IMR-90 (cell line): ENCODE results near the gene EMC1. TPM values are rescaled to one million over a fixed set of nuclear protein-coding genes. Genes with fewer than 3 reads are reported as not detected.

ENCODE experiments used
- ATAC-seq: fragments of 200-7000 bp; cut with Tn5 transposase; 2 replicates; pipeline ENCODE4 v1.9.1; 2020; ENCODE audit warnings: low read depth, mild to moderate bottlenecking, moderate library complexity
- BruUV-seq: library from RNA; stranded (reverse); fragments of 400-500 nt; replicated peaks from 2 replicates; lab custom pipeline; 2021; lab: Mats Ljungman, UMichigan
- CTCF ChIA-PET: fragments of 300-600 bp; formaldehyde crosslinking; extraction: SDS; loops from one replicate; lab custom pipeline; 2021; ENCODE audit warnings: antibody characterized with exemption; lab: Yijun Ruan, JAX
- POLR2A ChIA-PET: fragments of 300-600 bp; sonication (Branson Sonifier 250); formaldehyde crosslinking; loops from one replicate; lab custom pipeline; 2022; ENCODE audit warnings: antibody characterized with exemption; ENCODE audit not compliant: unreplicated experiment; lab: Charles Lee
- DNase-seq: peaks from one replicate; pipeline ENCODE4 v3.0.0; 2013
- H2AFZ ChIP-seq: replicated peaks from 2 replicates; pipeline ENCODE3; 2013; ENCODE audit warnings: low read length, mild to moderate bottlenecking; ENCODE audit not compliant: poor library complexity
- H2AK5ac ChIP-seq: 2 replicates; pipeline ENCODE4 v1.6.1; 2013; ENCODE audit warnings: low read depth, low read length, inconsistent platforms
- H2AK9ac ChIP-seq: replicated peaks from 2 replicates; pipeline ENCODE3; 2013; ENCODE audit warnings: mild to moderate bottlenecking, low read depth, low read length, moderate library complexity; ENCODE audit not compliant: poor library complexity
- H2BK120ac ChIP-seq: 2 replicates; pipeline ENCODE4 v1.6.1; 2013; ENCODE audit warnings: low read depth, low read length, inconsistent platforms
- H2BK15ac ChIP-seq: 3 replicates; pipeline ENCODE4 v1.6.1; 2013; ENCODE audit warnings: low read depth, low read length, inconsistent platforms
- H2BK20ac ChIP-seq: 2 replicates; pipeline ENCODE4 v1.6.1; 2013; ENCODE audit warnings: low read depth, mild to moderate bottlenecking, inconsistent platforms, low read length, moderate library complexity
- H2BK5ac ChIP-seq: 2 replicates; pipeline ENCODE4 v1.6.1; 2013; ENCODE audit warnings: mild to moderate bottlenecking, low read depth, low read length, inconsistent platforms; ENCODE audit not compliant: poor library complexity, severe bottlenecking
- H3K14ac ChIP-seq: replicated peaks from 2 replicates; pipeline ENCODE4 v1.6.1; 2013; ENCODE audit warnings: low read depth, low read length, inconsistent platforms
- H3K18ac ChIP-seq: 2 replicates; pipeline ENCODE4 v1.6.1; 2013; ENCODE audit warnings: low read depth, low read length, control low read depth
- H3K23ac ChIP-seq: 2 replicates; pipeline ENCODE4 v1.6.1; 2013; ENCODE audit warnings: low read depth, low read length, inconsistent platforms
- H3K27ac ChIP-seq: 2 replicates; pipeline ENCODE4 v1.5.1; 2013; ENCODE audit warnings: mild to moderate bottlenecking, control low read depth, low read length; ENCODE audit not compliant: insufficient read depth
- H3K27me3 ChIP-seq: 2 replicates; pipeline ENCODE4 v1.6.1; 2013; ENCODE audit warnings: low read length; ENCODE audit not compliant: control insufficient read depth, insufficient read depth
- H3K36me3 ChIP-seq: 2 replicates; pipeline ENCODE4 v1.6.1; 2013; ENCODE audit warnings: low read length, mixed read lengths; ENCODE audit not compliant: control insufficient read depth, insufficient read depth
- H3K4ac ChIP-seq: 2 replicates; pipeline ENCODE4 v1.6.1; 2013; ENCODE audit warnings: low read depth, low read length, inconsistent platforms
- H3K4me1 ChIP-seq: 2 replicates; pipeline ENCODE4 v1.6.1; 2013; ENCODE audit warnings: low read length, mixed read lengths; ENCODE audit not compliant: control insufficient read depth, insufficient read depth
- H3K4me2 ChIP-seq: 2 replicates; pipeline ENCODE4 v1.6.1; 2013; ENCODE audit warnings: low read depth, mild to moderate bottlenecking, control low read depth, low read length, moderate library complexity
- H3K4me3 ChIP-seq: 2 replicates; pipeline ENCODE4 v1.5.1; 2013; ENCODE audit warnings: low read depth, mild to moderate bottlenecking, control low read depth, low read length, moderate library complexity; ENCODE audit not compliant: insufficient read depth
- H3K56ac ChIP-seq: 2 replicates; pipeline ENCODE4 v1.6.1; 2013; ENCODE audit warnings: low read length, inconsistent platforms; ENCODE audit not compliant: insufficient read depth; ENCODE audit errors: extremely low read depth
- H3K79me1 ChIP-seq, 2 experiments: 2 replicates each; pipeline ENCODE4 v1.6.1; 2013; ENCODE audit warnings: low read length in 2 of 2, inconsistent platforms in 1 of 2, low read depth in 1 of 2
- H3K9ac ChIP-seq: 2 replicates; pipeline ENCODE4 v1.6.1; 2013; ENCODE audit warnings: low read depth, low read length, control low read depth
- H3K9me1 ChIP-seq: 2 replicates; pipeline ENCODE4 v1.6.1; 2013; ENCODE audit warnings: low read length, inconsistent platforms; ENCODE audit not compliant: insufficient read depth
- H3K9me3 ChIP-seq: 2 replicates; pipeline ENCODE4 v1.6.1; 2013; ENCODE audit warnings: low read length; ENCODE audit not compliant: control insufficient read depth, insufficient read depth
- H4K20me1 ChIP-seq: 2 replicates; pipeline ENCODE4 v1.6.1; 2013; ENCODE audit warnings: low read length, inconsistent platforms; ENCODE audit not compliant: insufficient read depth
- H4K5ac ChIP-seq: 2 replicates; pipeline ENCODE4 v1.6.1; 2013; ENCODE audit warnings: mild to moderate bottlenecking, low read depth, low read length, control low read depth
- H4K8ac ChIP-seq, 2 experiments: 2 replicates each; pipeline ENCODE4 v1.6.1; 2013; ENCODE audit warnings: low read depth in 2 of 2, low read length in 2 of 2, control low read depth in 1 of 2, inconsistent platforms in 1 of 2
- H4K91ac ChIP-seq: 2 replicates; pipeline ENCODE4 v1.6.1; 2013; ENCODE audit warnings: low read depth, low read length, inconsistent platforms; ENCODE audit not compliant: insufficient read depth
- BHLHE40 ChIP-seq: fragments of 150-350 bp; IDR thresholded peaks from 2 replicates; pipeline ENCODE4 v1.6.1; 2016; ENCODE audit warnings: mild to moderate bottlenecking, low read depth, low read length
- CEBPB ChIP-seq: IDR thresholded peaks from 2 replicates; pipeline ENCODE4 v1.6.1; 2012; ENCODE audit warnings: low read depth, low read length, improper control_type of control experiment
- CHD1 ChIP-seq: IDR thresholded peaks from 2 replicates; pipeline ENCODE4 v1.6.1; 2012; ENCODE audit warnings: low read depth, low read length, improper control_type of control experiment
- ELK1 ChIP-seq: fragments of 150-350 bp; IDR thresholded peaks from 2 replicates; pipeline ENCODE4 v1.6.1; 2016; ENCODE audit warnings: low read depth, mild to moderate bottlenecking, low read length, moderate library complexity, borderline replicate concordance
- FOS ChIP-seq: fragments of 150-350 bp; IDR thresholded peaks from 2 replicates; pipeline ENCODE4 v1.6.1; 2016; ENCODE audit warnings: low read depth, low read length
- MAFK ChIP-seq: IDR thresholded peaks from 2 replicates; pipeline ENCODE4 v1.6.1; 2012; ENCODE audit warnings: low read depth, low read length, improper control_type of control experiment
- MAZ ChIP-seq: IDR thresholded peaks from 2 replicates; pipeline ENCODE4 v1.6.1; 2012; ENCODE audit warnings: low read depth, mild to moderate bottlenecking, low read length, improper control_type of control experiment, moderate library complexity, borderline replicate concordance
- MXI1 ChIP-seq: IDR thresholded peaks from 2 replicates; pipeline ENCODE4 v1.6.1; 2012; ENCODE audit warnings: low read depth, mild to moderate bottlenecking, low read length, moderate library complexity, borderline replicate concordance
- NFE2L2 ChIP-seq: fragments of 150-350 bp; IDR thresholded peaks from 2 replicates; pipeline ENCODE4 v1.6.1; 2016; ENCODE audit warnings: low read depth, mild to moderate bottlenecking, low read length
- POLR2A ChIP-seq: IDR thresholded peaks from 2 replicates; pipeline ENCODE4 v1.6.1; 2012; ENCODE audit warnings: mild to moderate bottlenecking, low read depth, low read length
- RAD21 ChIP-seq: IDR thresholded peaks from 2 replicates; pipeline ENCODE4 v1.6.1; 2012; ENCODE audit warnings: low read length, improper control_type of control experiment
- RCOR1 ChIP-seq: IDR thresholded peaks from 2 replicates; pipeline ENCODE4 v1.6.1; 2012; ENCODE audit warnings: mild to moderate bottlenecking, low read length, improper control_type of control experiment; ENCODE audit not compliant: insufficient replicate concordance
- RFX5 ChIP-seq: IDR thresholded peaks from 2 replicates; pipeline ENCODE4 v1.8.0; 2012; ENCODE audit warnings: low read depth, mild to moderate bottlenecking, low read length, moderate library complexity
- SMC3 ChIP-seq: fragments of 150-350 bp; IDR thresholded peaks from 2 replicates; pipeline ENCODE4 v1.6.1; 2016; ENCODE audit warnings: low read depth, mild to moderate bottlenecking, antibody characterized with exemption, low read length, moderate library complexity
- WGBS, 2 experiments: methylation state at CpG; one replicate each; pipeline versions ENCODE4 v1.1.5 to v1.1.7; 2013; ENCODE audit warnings: missing lambda C conversion rate in 2 of 2; ENCODE audit not compliant: insufficient read length in 1 of 2; ENCODE audit errors: extremely low coverage in 2 of 2; 5-methylcytosine and 5-hydroxymethylcytosine counted together
- dilution Hi-C: fragments of 300-500 bp; cut with HindIII; formaldehyde crosslinking; loops from one replicate; pipeline ENCODE4 v1.14.3; 2018; ENCODE audit warnings: low sequenced_read_pairs; ENCODE audit not compliant: unreplicated experiment
- in situ Hi-C: fragments of 300-500 bp; cut with MboI; formaldehyde crosslinking; loops from 3 replicates; pipeline ENCODE4 v1.14.3; 2019; ENCODE audit warnings: low sequenced_read_pairs, inconsistent platforms, mixed read lengths
- intact Hi-C: fragments of 100-400 bp; cut with micrococcal nuclease; formaldehyde crosslinking; loops from 2 replicates; pipeline ENCODE4 v1.10.0; 2022
- polyA plus RNA-seq, 3 experiments: library from polyadenylated mRNA; depleted of rRNA; stranded (reverse); fragments of >200 nt; gene quantifications; 2 replicates each; pipeline ENCODE4 v1.2.3, GENCODE V29; 2012; ENCODE audit warnings: low replicate concordance in 1 of 3
- total RNA-seq: library from RNA; depleted of rRNA; stranded (reverse); fragments of >200 nt; gene quantifications from 2 replicates; pipeline ENCODE4 v1.2.3, GENCODE V29; 2012
- TF ChIP-seq, protein P1 (sequence below): conservative IDR thresholded peaks from 2 replicates; pipeline ENCODE4 v1.5.1; 2012; ENCODE audit warnings: mild to moderate bottlenecking, low read depth, low read length, improper control_type of control experiment
- TF ChIP-seq, protein P2 (sequence below): fragments of 150-350 bp; IDR thresholded peaks from 2 replicates; pipeline ENCODE4 v1.6.1; 2017; ENCODE audit warnings: mild to moderate bottlenecking, antibody characterized with exemption, low read length, low read depth

The EMC1 gene
- total and polyA plus RNA-seq, 2 of the 4 experiments (the other 2 are of a cell fraction), result 65.4 to 114 TPM

- no peak for DNase-seq
- no peak overlapping the region for H2AK5ac ChIP-seq
- H3K9me3 ChIP-seq, result no peaks in the 10 kb centered on the region
- H3K9me1 ChIP-seq, result peaks cover 9% of the 10 kb centered on the region
- H3K27ac ChIP-seq, result no peak overlapping the region
- H3K4me1 ChIP-seq, result peaks cover 8% of the 10 kb centered on the region
- no peak overlapping the region for H2BK120ac ChIP-seq
- no peak overlapping the region for H3K14ac ChIP-seq
- 90% methylated on average over 2 of the region's 3 CpGs; no CpG with 5 or more reads in 1 of the 2 experiments for WGBS, 2 experiments
- dilution Hi-C loops, result no loop called here
- BruUV-seq, result no TSS peak
- H2BK5ac ChIP-seq, result no peak overlapping the region
- H3K18ac ChIP-seq, result no peak overlapping the region
- H4K5ac ChIP-seq, result no peak overlapping the region
- peaks cover 61% of the 10 kb centered on the region for H3K36me3 ChIP-seq
- H3K4me3 ChIP-seq, result no peak overlapping the region
- no peak overlapping the region for H4K91ac ChIP-seq
- no peak overlapping the region for H2BK20ac ChIP-seq
- no peak overlapping the region for H3K9ac ChIP-seq
- H3K56ac ChIP-seq, result no peak overlapping the region
- no peak overlapping the region for H3K4me2 ChIP-seq
- no peak for TF ChIP-seq CHD1
- no peak for TF ChIP-seq RAD21
- no peak for TF ChIP-seq RFX5
- no peak for TF ChIP-seq BHLHE40
- TF ChIP-seq RCOR1, result no peak
- TF ChIP-seq FOS, result no peak
- no peak for TF ChIP-seq ELK1
- no peak for TF ChIP-seq NFE2L2
- TF ChIP-seq SMC3, result no peak
- TF ChIP-seq POLR2A, result no peak
- TF ChIP-seq MAFK, result no peak
- TF ChIP-seq MXI1, result no peak
- TF ChIP-seq, protein P1, sequence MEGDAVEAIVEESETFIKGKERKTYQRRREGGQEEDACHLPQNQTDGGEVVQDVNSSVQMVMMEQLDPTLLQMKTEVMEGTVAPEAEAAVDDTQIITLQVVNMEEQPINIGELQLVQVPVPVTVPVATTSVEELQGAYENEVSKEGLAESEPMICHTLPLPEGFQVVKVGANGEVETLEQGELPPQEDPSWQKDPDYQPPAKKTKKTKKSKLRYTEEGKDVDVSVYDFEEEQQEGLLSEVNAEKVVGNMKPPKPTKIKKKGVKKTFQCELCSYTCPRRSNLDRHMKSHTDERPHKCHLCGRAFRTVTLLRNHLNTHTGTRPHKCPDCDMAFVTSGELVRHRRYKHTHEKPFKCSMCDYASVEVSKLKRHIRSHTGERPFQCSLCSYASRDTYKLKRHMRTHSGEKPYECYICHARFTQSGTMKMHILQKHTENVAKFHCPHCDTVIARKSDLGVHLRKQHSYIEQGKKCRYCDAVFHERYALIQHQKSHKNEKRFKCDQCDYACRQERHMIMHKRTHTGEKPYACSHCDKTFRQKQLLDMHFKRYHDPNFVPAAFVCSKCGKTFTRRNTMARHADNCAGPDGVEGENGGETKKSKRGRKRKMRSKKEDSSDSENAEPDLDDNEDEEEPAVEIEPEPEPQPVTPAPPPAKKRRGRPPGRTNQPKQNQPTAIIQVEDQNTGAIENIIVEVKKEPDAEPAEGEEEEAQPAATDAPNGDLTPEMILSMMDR, result no peak
- TF ChIP-seq CEBPB, result no peak
- no peak for TF ChIP-seq MAZ
- TF ChIP-seq, protein P2, sequence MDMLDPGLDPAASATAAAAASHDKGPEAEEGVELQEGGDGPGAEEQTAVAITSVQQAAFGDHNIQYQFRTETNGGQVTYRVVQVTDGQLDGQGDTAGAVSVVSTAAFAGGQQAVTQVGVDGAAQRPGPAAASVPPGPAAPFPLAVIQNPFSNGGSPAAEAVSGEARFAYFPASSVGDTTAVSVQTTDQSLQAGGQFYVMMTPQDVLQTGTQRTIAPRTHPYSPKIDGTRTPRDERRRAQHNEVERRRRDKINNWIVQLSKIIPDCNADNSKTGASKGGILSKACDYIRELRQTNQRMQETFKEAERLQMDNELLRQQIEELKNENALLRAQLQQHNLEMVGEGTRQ, result no peak
- no peak overlapping the region for H2BK15ac ChIP-seq
- no peak overlapping the region for H4K8ac ChIP-seq
- CTCF ChIA-PET, result no interaction called here
- peaks cover 33% of the 10 kb centered on the region for H4K20me1 ChIP-seq
- H2AFZ ChIP-seq, result no peak overlapping the region
- in situ Hi-C loops, result no loop called here
- ATAC-seq, result no peak
- intact Hi-C loops, result no loop called here
- no peaks in the 10 kb centered on the region for H3K27me3 ChIP-seq
- POLR2A ChIA-PET, result no interaction called here
- no peak overlapping the region for H3K23ac ChIP-seq
- no peak overlapping the region for H3K4ac ChIP-seq
- no peak overlapping the region for H2AK9ac ChIP-seq
- peaks cover 33 to 53% of the 10 kb centered on the region in 2 experiments for H3K79me1 ChIP-seq
Observed at GRCh38 chr1:19166066-19166465, 85.3 kb downstream of the EMC1 start.
